K562 (cell line): ENCODE data around the gene SMARCD2. TPM values are rescaled to one million over a fixed set of nuclear protein-coding genes. Genes with fewer than 3 reads are reported as not detected.

Source experiments
- CCNT2 ChIP-seq: IDR thresholded peaks from 2 replicates; pipeline ENCODE4 v1.6.1; 2011; ENCODE audit warnings: borderline replicate concordance, low read depth, mild to moderate bottlenecking, moderate library complexity, mixed read lengths, low read length; ENCODE audit not compliant: insufficient read length; ENCODE audit errors: extremely low read depth
- MIER1 ChIP-seq: fragments of 450-650 bp; IDR thresholded peaks from 2 replicates; pipeline ENCODE4 v1.6.1; 2016; ENCODE audit warnings: antibody characterized with exemption, mild to moderate bottlenecking, low read depth
- TAF15 ChIP-seq: fragments of 200-400 bp; formaldehyde crosslinking; IDR thresholded peaks from 2 replicates; pipeline ENCODE4 v1.6.1; 2017; ENCODE audit warnings: mild to moderate bottlenecking, low read depth, low read length, moderate library complexity
- TBL1XR1 ChIP-seq, 2 experiments: IDR thresholded peaks; 2 replicates each; pipeline ENCODE4 v1.6.1; 2012; ENCODE audit warnings: improper control_type of control experiment in 2 of 2, low read length in 2 of 2, mild to moderate bottlenecking in 1 of 2
- polyA plus RNA-seq, 8 experiments: library from polyadenylated mRNA; depleted of rRNA in 4 of 8; stranded (reverse) in 5 of 8; unstranded in 3 of 8; fragments of >200 nt; fragmentation: Nextera tagmentation in 2 of 8; fragmentation: Illumina TruSeq in 1 of 8; extraction: Ambion mirVana in 2 of 8; extraction: Trizol in 1 of 8; gene quantifications; 2 replicates each; pipeline versions ENCODE4 v1.2.1 to v1.2.3, GENCODE V29; 2011 to 2014; ENCODE audit warnings: inconsistent platforms in 1 of 8, missing spikeins in 1 of 8
- total RNA-seq, 7 experiments: library from RNA; depleted of rRNA in 6 of 7; stranded (reverse); fragments of >200 nt in 6 of 7; fragmentation: Illumina TruSeq in 2 of 7; extraction: Trizol in 2 of 7; gene quantifications; 2 replicates each; pipeline versions ENCODE4 v1.2.1 to v1.2.3, GENCODE V29; 2011 to 2021; ENCODE audit warnings: low replicate concordance in 1 of 7
- TF ChIP-seq, protein P1 (sequence below): fragments of 250-450 bp; sonication (Bioruptor Pico); IDR thresholded peaks from 2 replicates; pipeline ENCODE4 v1.4.0; 2020; ENCODE audit warnings: mild to moderate bottlenecking, moderate library complexity
- TF ChIP-seq, protein P2 (sequence below), 2 experiments: fragments of 450-650 bp; IDR thresholded peaks; 2 replicates each; pipeline ENCODE4 v1.6.1; 2016
- TF ChIP-seq, protein P3 (sequence below): fragments of 450-650 bp; IDR thresholded peaks from 2 replicates; pipeline ENCODE4 v1.6.1; 2017; ENCODE audit warnings: mild to moderate bottlenecking, moderate library complexity
- TF ChIP-seq, protein P4 (sequence below): fragments of 250-450 bp; sonication (Bioruptor Pico); IDR thresholded peaks from 2 replicates; pipeline ENCODE4 v1.4.0; 2020; ENCODE audit warnings: borderline replicate concordance

Gene SMARCD2
- total and polyA plus RNA-seq, 9 of the 15 experiments (the other 6 are each of a cell fraction or from before 2014, with no cell fraction given), result 1.7 to 114 (median 90.3) TPM

DNA sequence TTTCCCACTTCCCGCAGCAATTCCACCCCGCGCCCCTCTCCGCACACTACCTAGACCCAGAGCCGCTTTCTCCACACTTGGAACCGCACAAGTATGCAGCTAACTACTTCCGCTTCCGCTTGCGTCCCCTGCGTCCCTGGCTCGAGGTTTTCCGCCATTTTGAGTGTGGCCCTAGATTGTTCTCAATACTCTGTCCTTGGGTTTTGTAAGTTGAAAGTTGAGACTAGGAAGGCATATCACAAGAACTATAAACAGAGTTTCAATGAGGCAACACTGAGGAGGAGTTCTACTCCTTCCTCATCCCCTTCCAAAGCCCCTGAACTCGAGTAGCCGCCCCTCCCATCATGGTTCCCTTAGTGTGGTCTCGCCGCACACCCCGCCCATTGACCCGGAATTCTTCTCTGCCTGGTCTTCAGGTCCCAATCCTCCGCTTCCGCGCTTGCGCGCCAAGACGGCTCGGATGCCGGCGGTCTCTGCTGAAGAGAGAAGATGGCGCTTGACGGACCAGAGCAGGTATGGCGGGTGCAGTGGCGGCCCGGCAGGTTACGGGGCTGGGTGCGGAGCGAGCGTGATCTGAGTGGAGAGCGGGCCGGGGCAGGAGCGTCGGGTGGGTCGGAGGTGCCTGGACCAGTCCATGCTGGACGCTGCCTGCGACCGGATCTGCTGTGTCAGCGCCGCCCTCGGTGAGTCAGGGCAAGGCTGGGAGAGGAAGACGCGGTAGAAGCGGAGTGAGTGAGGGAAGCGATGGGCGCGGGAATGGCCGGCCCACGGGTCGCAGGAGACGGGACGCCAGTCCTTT, 15.3 kb downstream of the SMARCD2 start, which contains the start of the genes FTSJ3 and PSMC5 (continued):
- TF ChIP-seq, protein P1, sequence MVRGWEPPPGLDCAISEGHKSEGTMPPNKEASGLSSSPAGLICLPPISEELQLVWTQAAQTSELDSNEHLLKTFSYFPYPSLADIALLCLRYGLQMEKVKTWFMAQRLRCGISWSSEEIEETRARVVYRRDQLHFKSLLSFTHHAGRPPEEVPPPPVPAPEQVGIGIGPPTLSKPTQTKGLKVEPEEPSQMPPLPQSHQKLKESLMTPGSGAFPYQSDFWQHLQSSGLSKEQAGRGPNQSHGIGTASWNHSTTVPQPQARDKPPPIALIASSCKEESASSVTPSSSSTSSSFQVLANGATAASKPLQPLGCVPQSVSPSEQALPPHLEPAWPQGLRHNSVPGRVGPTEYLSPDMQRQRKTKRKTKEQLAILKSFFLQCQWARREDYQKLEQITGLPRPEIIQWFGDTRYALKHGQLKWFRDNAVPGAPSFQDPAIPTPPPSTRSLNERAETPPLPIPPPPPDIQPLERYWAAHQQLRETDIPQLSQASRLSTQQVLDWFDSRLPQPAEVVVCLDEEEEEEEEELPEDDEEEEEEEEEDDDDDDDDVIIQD (CRISPR knock-in tag), result no peak
- TF ChIP-seq TAF15 (no peak), CCNT2 (peak; percentile 46), MIER1 (no peak), TBL1XR1 (IDR thresholded peaks at IDR 0.05; ENCODE audit: low read length in 2 of 2) (0 out of 4 replicates have a peak, but pooled peaks of 1 of the 2 experiments have one; percentile 13)
- TF ChIP-seq, protein P2, sequence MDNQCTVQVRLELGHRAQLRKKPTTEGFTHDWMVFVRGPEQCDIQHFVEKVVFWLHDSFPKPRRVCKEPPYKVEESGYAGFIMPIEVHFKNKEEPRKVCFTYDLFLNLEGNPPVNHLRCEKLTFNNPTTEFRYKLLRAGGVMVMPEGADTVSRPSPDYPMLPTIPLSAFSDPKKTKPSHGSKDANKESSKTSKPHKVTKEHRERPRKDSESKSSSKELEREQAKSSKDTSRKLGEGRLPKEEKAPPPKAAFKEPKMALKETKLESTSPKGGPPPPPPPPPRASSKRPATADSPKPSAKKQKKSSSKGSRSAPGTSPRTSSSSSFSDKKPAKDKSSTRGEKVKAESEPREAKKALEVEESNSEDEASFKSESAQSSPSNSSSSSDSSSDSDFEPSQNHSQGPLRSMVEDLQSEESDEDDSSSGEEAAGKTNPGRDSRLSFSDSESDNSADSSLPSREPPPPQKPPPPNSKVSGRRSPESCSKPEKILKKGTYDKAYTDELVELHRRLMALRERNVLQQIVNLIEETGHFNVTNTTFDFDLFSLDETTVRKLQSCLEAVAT (IDR thresholded peaks at IDR 0.05), result 0 out of 4 replicates have a peak, but pooled peaks of 1 of the 2 experiments have one; percentile 17
- TF ChIP-seq, protein P3, sequence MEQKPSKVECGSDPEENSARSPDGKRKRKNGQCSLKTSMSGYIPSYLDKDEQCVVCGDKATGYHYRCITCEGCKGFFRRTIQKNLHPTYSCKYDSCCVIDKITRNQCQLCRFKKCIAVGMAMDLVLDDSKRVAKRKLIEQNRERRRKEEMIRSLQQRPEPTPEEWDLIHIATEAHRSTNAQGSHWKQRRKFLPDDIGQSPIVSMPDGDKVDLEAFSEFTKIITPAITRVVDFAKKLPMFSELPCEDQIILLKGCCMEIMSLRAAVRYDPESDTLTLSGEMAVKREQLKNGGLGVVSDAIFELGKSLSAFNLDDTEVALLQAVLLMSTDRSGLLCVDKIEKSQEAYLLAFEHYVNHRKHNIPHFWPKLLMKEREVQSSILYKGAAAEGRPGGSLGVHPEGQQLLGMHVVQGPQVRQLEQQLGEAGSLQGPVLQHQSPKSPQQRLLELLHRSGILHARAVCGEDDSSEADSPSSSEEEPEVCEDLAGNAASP, result no peak
- TF ChIP-seq, protein P4, sequence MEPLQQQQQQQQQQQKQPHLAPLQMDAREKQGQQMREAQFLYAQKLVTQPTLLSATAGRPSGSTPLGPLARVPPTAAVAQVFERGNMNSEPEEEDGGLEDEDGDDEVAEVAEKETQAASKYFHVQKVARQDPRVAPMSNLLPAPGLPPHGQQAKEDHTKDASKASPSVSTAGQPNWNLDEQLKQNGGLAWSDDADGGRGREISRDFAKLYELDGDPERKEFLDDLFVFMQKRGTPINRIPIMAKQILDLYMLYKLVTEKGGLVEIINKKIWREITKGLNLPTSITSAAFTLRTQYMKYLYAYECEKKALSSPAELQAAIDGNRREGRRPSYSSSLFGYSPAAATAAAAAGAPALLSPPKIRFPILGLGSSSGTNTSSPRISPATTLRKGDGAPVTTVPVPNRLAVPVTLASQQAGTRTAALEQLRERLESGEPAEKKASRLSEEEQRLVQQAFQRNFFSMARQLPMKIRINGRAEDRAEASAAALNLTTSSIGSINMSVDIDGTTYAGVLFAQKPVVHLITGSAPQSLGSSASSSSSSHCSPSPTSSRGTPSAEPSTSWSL (CRISPR knock-in tag), result no peak
